ENCODE measurements around the gene DIP2B.
"Not testable (repeated sequence)": the region's sequence is repeated elsewhere in the genome, so short reads cannot be mapped to it uniquely, and the experiment has no call there.

Gene DIP2B

GRCh38 chr12:50678650-50679365 is 174.0 kb downstream of the DIP2B start:
- no peak for TF ChIP-seq CTCF (IDR thresholded peaks at IDR 0.05; ENCODE audit: low read depth, low read length, missing control alignments)
- no peak overlapping the region for H3K4me3 ChIP-seq (ENCODE audit: low read depth, low read length)
- DNase-seq (ENCODE audit: low read depth) = no peak

GRCh38 chr12:50679612-50680011 is 174.8 kb downstream of the DIP2B start:
- no peak for TF ChIP-seq CTCF (IDR thresholded peaks at IDR 0.05; ENCODE audit: low read depth, low read length, missing control alignments)
- H3K4me3 ChIP-seq (ENCODE audit: low read depth, low read length) = no peak overlapping the region
- DNase-seq (ENCODE audit: low read depth) = no peak

GRCh38 chr12:50681064-50681463 is 176.3 kb downstream of the DIP2B start:
- H3K4me3 ChIP-seq (ENCODE audit: low read depth, low read length); DNase-seq (ENCODE audit: low read depth): not testable (repeated sequence)

- no peak overlapping the region for H3K4me3 ChIP-seq (ENCODE audit: low read depth, low read length)
- no peak for TF ChIP-seq CTCF (IDR thresholded peaks at IDR 0.05; ENCODE audit: low read depth, low read length, missing control alignments)
- no peak for DNase-seq (ENCODE audit: low read depth)
Measured at GRCh38 chr12:50685641-50686040, 180.9 kb downstream of the DIP2B start.

GRCh38 chr12:50686406-50686805 is 181.6 kb downstream of the DIP2B start:
- no peak for DNase-seq (ENCODE audit: low read depth)
- H3K4me3 ChIP-seq (ENCODE audit: low read depth, low read length) = no peak overlapping the region
- TF ChIP-seq CTCF (IDR thresholded peaks at IDR 0.05; ENCODE audit: low read depth, low read length, missing control alignments) = no peak

- no peak overlapping the region for H3K4me3 ChIP-seq (ENCODE audit: low read depth, low read length)
- DNase-seq (ENCODE audit: low read depth) = no peak
- TF ChIP-seq CTCF (IDR thresholded peaks at IDR 0.05; ENCODE audit: low read depth, low read length, missing control alignments) = no peak
Measured at GRCh38 chr12:50686976-50687375, 182.2 kb downstream of the DIP2B start.

GRCh38 chr12:50689437-50689836 is 184.7 kb downstream of the DIP2B start:
- no peak for DNase-seq (ENCODE audit: low read depth)
- TF ChIP-seq CTCF (IDR thresholded peaks at IDR 0.05; ENCODE audit: low read depth, low read length, missing control alignments) = no peak
- no peak overlapping the region for H3K4me3 ChIP-seq (ENCODE audit: low read depth, low read length)

All from GM12864 (cell line).